Lung microvascular endothelial cell (primary cell): ENCODE results near the gene PLXND1. TPM values are rescaled to one million over a fixed set of nuclear protein-coding genes. Genes with fewer than 3 reads are reported as not detected.
"Not testable (repeated sequence)": the region's sequence is repeated elsewhere in the genome, so short reads cannot be mapped to it uniquely, and the experiment has no call there.

ENCODE experiments used
- DNase-seq, 2 donors: peaks; one replicate each; pipeline versions ENCODE4 v3.0.0 to v3.0.0-alpha.2; 2010; ENCODE audit warnings: low read depth in 2 of 2
- total RNA-seq: library from RNA; depleted of rRNA; stranded (reverse); fragments of >200 nt; gene quantifications from 2 replicates; pipeline ENCODE4 v1.2.1, GENCODE V29; 2014

Gene PLXND1, protein sequence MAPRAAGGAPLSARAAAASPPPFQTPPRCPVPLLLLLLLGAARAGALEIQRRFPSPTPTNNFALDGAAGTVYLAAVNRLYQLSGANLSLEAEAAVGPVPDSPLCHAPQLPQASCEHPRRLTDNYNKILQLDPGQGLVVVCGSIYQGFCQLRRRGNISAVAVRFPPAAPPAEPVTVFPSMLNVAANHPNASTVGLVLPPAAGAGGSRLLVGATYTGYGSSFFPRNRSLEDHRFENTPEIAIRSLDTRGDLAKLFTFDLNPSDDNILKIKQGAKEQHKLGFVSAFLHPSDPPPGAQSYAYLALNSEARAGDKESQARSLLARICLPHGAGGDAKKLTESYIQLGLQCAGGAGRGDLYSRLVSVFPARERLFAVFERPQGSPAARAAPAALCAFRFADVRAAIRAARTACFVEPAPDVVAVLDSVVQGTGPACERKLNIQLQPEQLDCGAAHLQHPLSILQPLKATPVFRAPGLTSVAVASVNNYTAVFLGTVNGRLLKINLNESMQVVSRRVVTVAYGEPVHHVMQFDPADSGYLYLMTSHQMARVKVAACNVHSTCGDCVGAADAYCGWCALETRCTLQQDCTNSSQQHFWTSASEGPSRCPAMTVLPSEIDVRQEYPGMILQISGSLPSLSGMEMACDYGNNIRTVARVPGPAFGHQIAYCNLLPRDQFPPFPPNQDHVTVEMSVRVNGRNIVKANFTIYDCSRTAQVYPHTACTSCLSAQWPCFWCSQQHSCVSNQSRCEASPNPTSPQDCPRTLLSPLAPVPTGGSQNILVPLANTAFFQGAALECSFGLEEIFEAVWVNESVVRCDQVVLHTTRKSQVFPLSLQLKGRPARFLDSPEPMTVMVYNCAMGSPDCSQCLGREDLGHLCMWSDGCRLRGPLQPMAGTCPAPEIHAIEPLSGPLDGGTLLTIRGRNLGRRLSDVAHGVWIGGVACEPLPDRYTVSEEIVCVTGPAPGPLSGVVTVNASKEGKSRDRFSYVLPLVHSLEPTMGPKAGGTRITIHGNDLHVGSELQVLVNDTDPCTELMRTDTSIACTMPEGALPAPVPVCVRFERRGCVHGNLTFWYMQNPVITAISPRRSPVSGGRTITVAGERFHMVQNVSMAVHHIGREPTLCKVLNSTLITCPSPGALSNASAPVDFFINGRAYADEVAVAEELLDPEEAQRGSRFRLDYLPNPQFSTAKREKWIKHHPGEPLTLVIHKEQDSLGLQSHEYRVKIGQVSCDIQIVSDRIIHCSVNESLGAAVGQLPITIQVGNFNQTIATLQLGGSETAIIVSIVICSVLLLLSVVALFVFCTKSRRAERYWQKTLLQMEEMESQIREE (N-terminal part only)
- 131 and 262 TPM in 2 replicates for total RNA-seq

DNA sequence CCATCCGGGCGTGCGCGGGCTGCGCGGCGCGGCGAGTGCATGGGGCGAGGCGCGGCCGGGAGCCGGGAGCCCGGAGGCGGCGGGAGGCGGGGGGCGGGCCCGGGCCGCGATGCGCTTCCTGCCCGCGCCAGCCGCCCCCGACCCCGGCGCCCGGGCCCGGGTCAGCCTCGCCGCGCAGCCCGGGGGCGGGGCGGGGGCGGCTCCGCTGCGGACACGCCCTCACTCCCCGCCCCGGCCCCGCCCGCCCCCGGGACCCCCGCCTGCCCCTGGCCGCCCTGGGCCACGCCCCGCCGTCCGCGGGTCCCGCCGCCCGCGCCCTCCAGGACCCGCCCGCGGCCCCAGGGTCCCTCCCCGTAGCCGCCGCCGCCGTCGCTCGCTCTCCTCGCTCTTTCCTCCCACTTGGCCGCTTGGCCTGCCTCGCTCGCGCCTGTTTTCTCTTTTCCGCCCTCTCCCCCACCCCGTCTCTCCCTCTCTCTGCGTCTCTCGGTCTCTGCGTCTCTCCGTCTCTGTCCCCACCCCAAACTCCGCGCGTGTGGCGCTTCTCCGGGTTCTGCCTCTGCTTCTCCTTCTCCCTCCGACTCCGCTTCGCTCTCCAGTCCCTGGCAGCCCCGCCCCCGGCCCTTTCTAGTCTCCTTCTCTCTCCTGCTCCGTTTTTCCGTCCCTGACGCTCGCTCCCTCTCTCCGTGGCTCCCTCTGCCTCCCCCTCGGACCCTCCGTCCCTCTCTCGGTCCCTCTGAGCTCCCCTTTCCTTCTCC, at the start of gene PLXND1:
Gene PLXND1, minus strand, starts transcription at position 41 of the 755 bp plus-strand sequence. Its CDS starts 37 bp downstream, at position 4.
- peak; percentile 75 to 80 for DNase-seq

DNA sequence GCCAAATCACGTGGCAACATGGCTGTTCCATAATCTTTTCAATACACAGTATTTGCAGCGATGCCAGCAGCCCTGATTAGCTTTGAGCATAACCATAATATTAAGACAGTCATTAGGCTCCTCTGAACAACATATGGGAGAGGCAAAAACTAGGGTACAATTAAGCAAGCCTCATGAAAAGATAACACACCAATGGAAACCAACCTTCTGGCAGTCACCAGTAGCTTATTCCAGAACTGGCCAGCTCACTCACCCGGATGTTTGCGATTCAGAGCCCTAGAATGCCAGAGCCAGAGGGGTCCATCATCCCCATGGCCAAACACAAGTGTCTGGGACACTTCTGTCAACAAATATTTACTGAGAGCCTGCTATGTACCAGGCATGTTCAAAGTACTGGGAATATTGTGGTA, 48.8 kb upstream of the PLXND1 start:
- DNase-seq = no peak

DNA sequence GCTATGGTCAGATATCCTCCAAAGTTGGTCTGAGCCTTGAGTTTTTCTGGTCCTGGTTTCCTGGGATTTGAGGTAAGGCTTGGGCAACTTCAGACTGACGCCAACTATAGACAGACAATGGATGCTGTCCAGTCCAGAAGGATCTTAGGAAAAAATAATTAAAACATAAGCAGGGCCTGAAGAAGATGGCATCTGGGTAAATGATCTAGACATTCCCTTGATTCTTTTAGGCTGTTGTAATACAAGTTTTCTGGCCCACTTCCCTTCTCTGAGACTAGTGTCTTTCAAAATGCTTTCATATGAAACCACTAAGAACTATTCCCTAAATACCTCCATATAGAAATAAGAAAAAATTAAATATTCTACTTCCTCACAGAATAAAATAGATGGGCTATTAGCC, 47.7 kb upstream of the PLXND1 start:
- no peak for DNase-seq

DNA sequence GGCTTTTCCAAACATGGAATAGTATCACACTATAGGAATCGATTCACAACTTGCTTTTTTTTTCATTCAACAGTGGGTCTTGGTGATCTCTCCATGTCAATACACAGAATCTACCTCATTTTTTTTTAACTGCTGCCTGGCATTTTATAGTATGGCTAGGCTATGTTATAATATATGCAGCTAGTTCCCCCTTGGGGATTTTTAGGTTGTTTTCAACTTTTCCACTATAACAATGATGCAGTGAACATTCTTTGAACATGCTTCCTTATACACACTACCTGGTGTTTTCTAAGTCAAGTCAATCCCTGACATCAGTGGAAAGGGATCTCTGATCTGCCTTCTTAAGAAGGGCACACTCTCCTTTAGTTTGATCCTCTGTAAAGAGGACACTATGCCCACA, 46.5 kb upstream of the PLXND1 start:
- DNase-seq = no peak

DNA sequence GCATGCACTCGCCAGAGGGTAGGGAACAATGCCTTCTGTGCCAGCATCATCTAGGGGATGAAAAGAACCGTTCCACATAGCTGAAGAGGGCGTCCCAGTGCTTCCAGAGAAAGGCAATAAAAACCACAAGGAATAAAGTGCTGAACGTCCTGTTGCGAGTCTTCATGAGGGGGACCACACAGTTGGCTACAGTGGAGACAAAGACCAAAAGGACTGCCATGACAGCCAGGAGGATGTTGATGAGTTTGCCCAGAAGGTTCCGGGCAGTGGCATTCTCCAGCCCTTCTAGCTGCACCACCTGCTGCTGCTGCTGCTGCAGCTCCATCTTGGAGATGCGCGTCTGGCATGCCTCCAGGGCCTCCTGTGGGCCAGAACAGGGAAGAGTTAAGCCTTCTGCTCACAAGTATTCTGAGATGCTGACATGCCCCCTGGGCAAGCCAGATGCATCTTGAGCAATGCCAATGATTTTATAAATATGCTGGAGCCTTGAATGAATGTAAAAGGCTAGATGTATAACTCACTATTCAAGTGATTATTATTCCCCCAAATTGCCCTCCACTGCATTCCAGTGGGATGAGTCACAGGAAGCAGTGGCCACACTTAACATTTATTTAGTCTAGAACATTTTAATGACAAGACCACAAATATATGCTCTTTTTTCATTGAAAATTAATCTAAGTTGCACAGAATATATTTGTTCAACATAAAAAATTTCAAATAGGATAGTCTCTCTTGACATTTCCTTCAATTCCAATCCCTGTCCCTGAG, 45.1 kb upstream of the PLXND1 start:
- DNase-seq = peak; percentile 63 to 82

DNA sequence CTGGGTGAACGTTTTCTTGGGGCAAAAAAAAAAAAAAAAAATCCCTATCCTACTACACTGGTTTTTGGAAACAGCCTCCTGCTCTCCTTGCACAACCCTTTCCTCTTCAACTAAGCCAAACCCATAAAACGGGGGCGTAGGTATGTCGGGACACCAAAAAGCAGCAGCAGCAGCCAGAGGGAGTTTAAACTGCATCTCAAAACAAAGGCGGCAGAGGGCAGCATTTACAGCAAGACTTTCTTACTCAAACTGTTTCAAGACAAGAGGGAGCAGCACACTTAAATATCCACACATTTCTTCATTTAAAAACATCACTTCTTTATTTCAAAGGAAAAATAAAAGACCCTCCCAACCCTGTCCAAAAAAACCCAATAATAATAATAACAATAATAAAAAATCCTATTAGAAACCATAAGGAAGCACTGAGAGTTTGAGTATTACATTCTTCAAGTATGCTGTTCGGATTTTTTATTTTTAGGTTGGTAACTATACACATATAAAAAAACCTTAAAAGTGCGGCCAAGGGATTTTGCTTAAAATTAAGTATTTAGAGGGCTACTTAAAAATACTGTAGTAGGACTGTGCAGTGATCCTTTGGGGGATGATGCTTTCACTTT, 43.9 kb upstream of the PLXND1 start:
- peak; percentile 74 to 80 for DNase-seq

DNA sequence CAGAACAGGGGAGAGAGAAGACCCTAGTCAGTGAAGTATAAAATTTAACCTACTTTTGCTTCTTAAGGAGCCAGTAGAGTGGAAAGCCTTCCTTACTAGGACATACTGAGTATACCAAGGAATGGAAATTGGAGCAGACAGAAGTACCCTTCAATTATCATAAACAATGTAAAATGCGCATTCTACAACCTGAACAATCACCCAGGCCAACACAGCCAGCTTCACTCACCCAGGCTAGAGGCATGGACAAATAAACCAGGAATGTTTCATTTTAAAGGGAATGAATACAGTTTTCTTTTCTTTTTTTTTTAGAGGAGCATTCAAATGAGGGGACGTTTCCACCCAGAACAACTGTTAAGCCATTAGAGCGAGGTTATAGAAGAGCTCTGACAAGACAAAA, 41.9 kb upstream of the PLXND1 start:
- DNase-seq = no peak

DNA sequence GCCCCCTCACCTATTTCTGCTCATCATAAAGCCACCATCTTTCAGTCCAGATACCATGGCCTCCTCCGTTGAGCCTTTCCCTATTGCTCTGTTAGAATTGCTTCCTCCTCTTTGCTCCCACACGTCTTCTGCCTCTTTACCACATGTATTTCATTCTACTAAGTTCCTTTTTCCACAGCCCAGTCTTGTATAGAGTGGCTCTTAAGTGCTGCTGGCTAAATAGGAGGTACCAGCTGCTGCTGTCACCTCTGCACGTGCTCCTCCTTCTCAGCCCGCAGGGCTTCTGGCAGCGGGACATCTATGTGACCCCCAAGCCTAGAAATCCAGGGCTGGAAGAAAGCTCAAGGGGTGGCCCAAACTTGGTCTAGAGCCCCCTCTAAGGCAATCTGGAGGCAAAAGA, 38.8 kb upstream of the PLXND1 start:
- no peak for DNase-seq

DNA sequence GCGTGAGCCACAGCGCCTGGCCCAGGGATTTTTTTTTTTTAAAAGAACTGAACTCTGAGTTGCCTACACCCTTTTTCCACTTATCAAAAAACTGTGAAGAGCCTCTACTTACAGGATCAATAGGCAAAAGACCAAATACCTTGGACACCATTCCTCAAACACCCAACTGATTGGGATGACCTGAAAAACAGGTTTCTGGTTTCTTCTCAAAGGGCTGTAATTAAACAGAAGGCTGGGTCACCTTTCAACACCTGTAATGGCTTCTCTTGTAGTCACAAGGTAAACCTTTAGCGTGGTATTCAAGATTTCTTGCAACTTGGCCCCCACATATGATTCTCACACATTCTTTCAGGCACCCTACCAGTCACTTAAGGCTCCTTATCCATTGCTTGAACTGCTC, 38.4 kb upstream of the PLXND1 start:
- DNase-seq = no peak

DNA sequence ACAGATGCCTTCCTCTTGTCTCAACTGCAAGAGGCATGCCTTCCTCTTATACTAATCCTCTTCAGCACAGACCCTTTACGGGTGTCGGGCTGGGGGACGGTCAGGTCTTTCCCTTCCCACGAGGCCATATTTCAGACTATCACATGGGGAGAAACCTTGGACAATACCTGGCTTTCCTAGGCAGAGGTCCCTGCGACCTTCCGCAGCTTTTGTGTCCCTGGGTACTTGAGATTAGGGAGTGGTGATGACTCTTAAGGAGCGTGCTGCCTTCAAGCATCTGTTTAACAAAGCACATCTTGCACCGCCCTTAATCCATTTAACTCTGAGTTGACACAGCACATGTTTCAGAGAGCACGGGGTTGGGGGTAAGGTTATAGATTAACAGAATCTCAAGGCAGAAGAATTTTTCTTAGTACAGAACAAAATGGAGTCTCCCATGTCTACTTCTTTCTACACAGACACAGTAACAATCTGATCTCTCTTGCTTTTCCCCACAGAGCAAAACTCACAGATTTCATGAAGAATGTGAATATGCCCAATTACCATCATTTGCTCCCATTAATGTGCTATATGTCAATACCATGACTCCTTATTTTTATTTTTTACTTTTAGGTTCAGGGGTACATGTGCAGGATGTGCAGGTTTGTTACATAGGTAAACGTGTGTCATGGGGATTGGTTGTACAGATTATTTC, 35.2 kb upstream of the PLXND1 start:
- DNase-seq = not testable (repeated sequence)

DNA sequence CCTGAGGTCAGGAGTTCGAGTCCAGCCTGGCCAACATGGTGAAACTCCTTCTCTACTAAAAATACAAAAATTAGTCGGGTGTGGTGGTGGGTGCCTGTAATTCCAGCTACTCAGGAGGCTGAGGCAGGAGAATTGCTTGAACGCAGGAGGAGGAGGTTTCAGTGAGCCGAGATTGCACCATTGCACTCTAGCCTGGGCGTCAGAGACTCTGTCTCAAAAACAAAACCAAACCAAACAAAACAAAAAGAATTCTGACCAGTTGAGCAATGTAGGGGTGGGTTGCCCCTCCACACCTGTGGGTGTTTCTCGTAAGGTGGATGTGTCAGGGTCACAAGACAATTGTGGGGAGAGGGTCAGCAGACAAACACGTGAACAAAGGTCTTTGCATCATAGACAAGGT, 34.5 kb upstream of the PLXND1 start:
- DNase-seq = not testable (repeated sequence)

DNA sequence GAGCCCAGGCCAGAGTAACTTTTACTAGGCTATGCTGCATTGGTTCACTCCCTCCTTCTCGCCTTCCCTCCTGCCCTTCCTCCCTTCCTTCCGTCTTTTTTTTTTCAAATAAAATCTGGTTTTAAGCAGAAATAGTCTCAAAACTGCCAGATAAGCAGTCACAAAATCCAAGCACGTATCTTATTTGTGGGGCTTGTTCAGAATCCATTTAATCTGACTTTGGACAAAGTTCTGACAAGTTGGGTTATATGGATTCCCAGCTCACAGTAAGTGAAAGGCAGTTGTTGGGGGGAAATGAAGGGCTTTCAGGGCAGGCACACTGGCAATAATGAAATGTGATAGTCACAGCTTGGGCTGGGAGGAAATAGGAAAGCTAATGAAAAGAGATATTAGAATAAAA, 32.0 kb upstream of the PLXND1 start:
- DNase-seq = no peak

DNA sequence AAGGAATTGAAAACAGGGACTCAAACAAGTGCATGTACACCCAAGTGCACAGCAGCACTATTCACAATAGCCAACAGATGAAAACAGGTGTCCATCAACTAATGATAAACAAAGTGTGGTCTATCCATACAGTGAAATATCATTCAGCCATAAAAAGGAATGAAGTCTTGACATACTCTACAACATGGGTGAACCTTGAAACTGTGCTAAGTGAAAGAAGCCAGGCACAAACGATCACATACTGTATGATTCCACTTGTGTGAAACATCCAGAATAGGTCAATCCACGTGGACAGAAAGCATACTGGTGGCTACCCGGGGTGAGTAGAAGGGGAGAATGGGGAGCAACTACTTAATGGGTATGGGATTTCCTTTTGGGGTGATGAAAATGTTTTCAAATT, 29.6 kb upstream of the PLXND1 start:
- no peak for DNase-seq

DNA sequence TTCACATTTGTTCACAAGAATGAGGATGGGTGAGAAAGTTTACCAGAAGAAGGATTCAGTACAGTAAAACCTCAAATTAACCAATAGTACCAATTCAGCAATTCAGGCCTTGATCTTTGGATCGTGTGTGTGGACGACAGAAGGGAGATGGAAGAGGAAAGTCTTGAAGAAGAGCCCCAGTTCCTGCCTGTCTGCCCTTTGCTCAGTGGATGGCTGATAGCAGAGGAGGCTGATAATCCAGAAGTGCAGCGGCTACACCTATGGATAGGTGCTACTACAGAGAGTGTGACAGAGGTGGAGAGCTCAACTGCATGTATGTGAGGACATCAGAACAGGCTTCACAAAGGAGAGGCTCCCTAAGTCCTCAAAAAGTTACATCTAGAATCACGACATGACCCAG, 29.2 kb upstream of the PLXND1 start:
- DNase-seq = no peak

DNA sequence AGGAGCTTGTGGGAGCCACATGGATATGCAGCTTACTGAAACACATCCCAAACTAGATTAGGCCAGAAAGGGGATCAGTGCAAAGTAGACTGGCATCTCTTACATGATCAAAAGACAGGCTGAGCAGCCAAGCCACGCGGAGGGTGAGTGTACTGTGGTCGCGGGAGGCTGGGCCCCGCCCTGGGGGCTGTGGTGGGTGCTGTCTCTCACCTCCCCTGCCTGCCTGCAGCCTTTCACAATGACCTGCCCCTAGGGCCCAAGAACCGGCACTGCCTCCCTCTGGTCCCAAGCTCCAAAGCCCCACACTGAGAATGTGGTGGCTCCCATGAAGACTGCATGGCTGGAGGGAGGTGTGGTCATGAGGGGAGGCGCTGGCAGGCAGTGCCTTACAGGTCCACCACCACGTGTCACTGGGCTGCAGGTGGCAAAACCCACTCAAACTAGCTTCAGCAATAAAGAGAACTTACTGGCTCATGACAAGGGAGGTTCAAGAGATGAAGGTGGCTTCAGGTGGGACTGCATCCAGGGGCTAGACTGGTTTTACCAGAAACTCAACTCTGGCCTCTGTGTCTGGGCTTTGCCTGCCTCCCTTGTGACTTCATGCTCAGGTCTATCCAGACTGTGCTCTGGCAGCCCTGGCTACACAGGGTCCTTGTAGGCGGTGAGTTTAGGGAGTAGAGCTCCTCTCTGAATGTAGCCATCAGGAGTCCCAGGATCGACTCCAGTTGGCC, 27.4 kb upstream of the PLXND1 start:
- DNase-seq = no peak

DNA sequence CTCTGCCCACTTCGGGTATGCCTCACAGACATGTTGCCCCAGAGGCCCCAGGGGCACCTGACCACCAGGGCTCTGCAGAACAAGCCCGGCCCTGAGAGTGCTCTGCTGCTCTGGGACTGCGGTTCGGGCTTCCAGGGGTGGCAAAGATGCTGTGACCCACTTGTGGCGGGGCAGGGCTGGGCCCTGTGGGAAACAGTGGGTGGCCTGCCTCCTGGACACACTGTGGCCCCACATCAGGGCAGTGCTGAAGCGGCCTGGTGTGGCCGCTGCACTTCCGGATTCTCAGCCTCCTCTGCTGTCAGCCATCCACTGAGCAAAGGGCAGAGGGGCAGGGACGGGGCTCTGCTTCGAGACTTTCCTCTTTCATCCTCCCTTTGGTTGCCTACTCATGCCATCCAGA, 26.5 kb upstream of the PLXND1 start:
- DNase-seq = no peak

DNA sequence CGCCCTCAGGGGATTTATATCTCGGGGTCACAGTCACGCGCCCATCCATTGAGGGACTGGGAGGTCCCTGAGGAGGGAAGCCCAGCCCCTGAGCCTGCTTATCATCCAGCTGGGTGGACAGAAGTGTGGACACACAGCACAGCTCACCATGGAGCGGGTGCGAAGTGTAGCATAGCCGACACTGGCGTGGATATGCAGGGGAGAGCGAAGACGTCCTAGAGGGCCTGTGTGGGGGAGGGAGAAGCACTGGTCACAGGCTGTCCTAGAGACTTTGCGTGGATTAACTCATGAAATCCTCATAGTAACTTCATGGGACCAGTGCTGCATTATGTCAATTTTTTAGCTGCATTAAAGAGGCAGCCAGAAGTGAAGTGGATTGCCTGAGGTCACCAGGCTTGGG, 26.1 kb upstream of the PLXND1 start:
- no peak for DNase-seq

DNA sequence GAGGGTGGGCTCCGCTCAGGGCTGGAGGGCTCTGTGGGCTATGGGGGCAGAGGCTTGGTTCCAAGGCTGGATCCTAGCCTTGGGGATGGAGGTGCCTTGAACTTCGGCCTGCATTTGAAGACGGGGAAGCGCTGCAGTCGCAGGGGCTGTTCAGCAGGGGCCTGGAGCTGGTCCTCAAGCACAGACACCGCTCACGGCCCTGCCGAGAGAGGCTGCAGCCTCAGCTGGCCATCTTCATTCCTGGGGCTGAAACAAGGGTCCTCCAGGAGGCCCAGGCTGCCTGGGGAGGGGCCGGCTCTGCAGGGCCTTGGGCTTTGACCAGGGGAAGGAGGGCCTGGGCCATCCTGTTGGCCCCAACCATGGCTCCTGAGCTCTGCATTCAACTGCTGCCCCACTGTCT, 25.6 kb upstream of the PLXND1 start:
- no peak for DNase-seq
